Esophagus (tissue), 2 donors: Measurements from ENCODE around the gene OR10A4. TPM values are rescaled to one million over a fixed set of nuclear protein-coding genes. Genes with fewer than 3 reads are reported as not detected.

ENCODE experiments used
- H3K27ac ChIP-seq, 2 donors: one replicate each; pipeline ENCODE4 v1.5.1; 2013; ENCODE audit warnings: low read depth in 2 of 2, mild to moderate bottlenecking in 2 of 2, inconsistent platforms in 1 of 2, low read length in 1 of 2, moderate library complexity in 1 of 2
- H3K27me3 ChIP-seq, 2 donors: one replicate each; pipeline ENCODE4 v1.6.1; 2013; ENCODE audit warnings: low read length in 2 of 2, control low read depth in 1 of 2, mild to moderate bottlenecking in 1 of 2; ENCODE audit not compliant: insufficient read depth in 2 of 2, control insufficient read depth in 1 of 2
- H3K36me3 ChIP-seq, 2 donors: one replicate each; pipeline ENCODE4 v1.6.1; 2013; ENCODE audit warnings: low read length in 1 of 2; ENCODE audit not compliant: control insufficient read depth in 2 of 2, insufficient read depth in 2 of 2
- H3K4me1 ChIP-seq, 2 donors: one replicate each; pipeline ENCODE4 v1.6.1; 2013; ENCODE audit warnings: low read length in 1 of 2; ENCODE audit not compliant: control insufficient read depth in 2 of 2, insufficient read depth in 2 of 2
- H3K4me3 ChIP-seq, 2 donors: one replicate each; pipeline ENCODE4 v1.5.1; 2013; ENCODE audit warnings: low read length in 2 of 2, mild to moderate bottlenecking in 2 of 2, low read depth in 1 of 2, moderate library complexity in 1 of 2
- H3K9me3 ChIP-seq, 2 donors: one replicate each; pipeline ENCODE4 v1.6.1; 2013; ENCODE audit warnings: mild to moderate bottlenecking in 2 of 2, low read depth in 1 of 2, low read length in 1 of 2, moderate library complexity in 1 of 2; ENCODE audit not compliant: control insufficient read depth in 2 of 2, insufficient read depth in 1 of 2
- WGBS, 2 donors: extraction: QIAGEN DNeasy Blood & Tissue Kit; methylation state at CpG; one replicate each; pipeline ENCODE4 v1.1.7; 2013; 5-methylcytosine and 5-hydroxymethylcytosine counted together
- polyA plus RNA-seq, 2 donors: library from polyadenylated mRNA; stranded (reverse); fragments of 200-250 nt; gene quantifications; one replicate each; pipeline ENCODE4 v1.2.3, GENCODE V29; 2013
- donor health status: healthy with polysubstance abuse.
- donor health status: Bipolar disorder and iron deficiency.

OR10A4 gene
- polyA plus RNA-seq, 2 donors = not detected

- Histone ChIP-seq H3K36me3 (no peaks in the 10 kb centered on the region), H3K27me3 (no peaks in the 10 kb centered on the region), H3K27ac (no peak within 1 kb of the TSS), H3K4me1 (no peaks in the 10 kb centered on the region), H3K9me3 (no peaks in the 10 kb centered on the region), H3K4me3 (no peak within 1 kb of the TSS)
- 92 to 100% methylated on average over 1 of the region's 1 CpG for WGBS, 2 donors
These were observed 44.3 kb downstream of the OR10A4 start, which contains the start of gene OR2D3 for GRCh38 chr11:6920702-6921101. TSS of gene OR2D3 (plus strand) at chr11:6921002. CDS start at chr11:6921002, 0 bp downstream.

- no peak overlapping the region for H3K4me3 ChIP-seq
- H3K27ac ChIP-seq = no peak overlapping the region
- H3K4me1 ChIP-seq = peaks cover 0 to 6% of the 10 kb centered on the region in 2 donors
- no peaks in the 10 kb centered on the region for H3K9me3 ChIP-seq
- H3K36me3 ChIP-seq = no peaks in the 10 kb centered on the region
- H3K27me3 ChIP-seq = no peaks in the 10 kb centered on the region
These were observed 48.7 kb downstream of the OR10A4 start for GRCh38 chr11:6925007-6925577.

- 59 to 63% methylated on average over 2 of the region's 2 CpGs for WGBS, 2 donors
- Histone ChIP-seq H3K9me3 (no peaks in the 10 kb centered on the region), H3K4me3 (peak overlapping the region; percentile 64 to 76), H3K4me1 (peaks cover 0 to 6% of the 10 kb centered on the region in 2 donors), H3K27ac (no peak overlapping the region), H3K27me3 (no peaks in the 10 kb centered on the region), H3K36me3 (no peaks in the 10 kb centered on the region)
These were observed 49.3 kb downstream of the OR10A4 start for GRCh38 chr11:6925636-6926207.

- 2% methylated on average over 61 of the region's 61 CpGs for WGBS, 2 donors
- no peaks in the 10 kb centered on the region for H3K9me3 ChIP-seq
- H3K27ac ChIP-seq = peak within 1 kb of the TSS in 1 of 2 donors; percentile 37
- peak within 1 kb of the TSS; percentile 64 to 76 for H3K4me3 ChIP-seq
- H3K4me1 ChIP-seq = peaks cover 0 to 6% of the 10 kb centered on the region in 2 donors
- H3K27me3 ChIP-seq = no peaks in the 10 kb centered on the region
- H3K36me3 ChIP-seq = no peaks in the 10 kb centered on the region
These were observed 50.0 kb downstream of the OR10A4 start, which contains the start of gene ZNF215 for GRCh38 chr11:6926208-6927029. TSS of gene ZNF215 (plus strand) at chr11:6926426. CDS start at chr11:6932273, 5,847 bp downstream.

DNA sequence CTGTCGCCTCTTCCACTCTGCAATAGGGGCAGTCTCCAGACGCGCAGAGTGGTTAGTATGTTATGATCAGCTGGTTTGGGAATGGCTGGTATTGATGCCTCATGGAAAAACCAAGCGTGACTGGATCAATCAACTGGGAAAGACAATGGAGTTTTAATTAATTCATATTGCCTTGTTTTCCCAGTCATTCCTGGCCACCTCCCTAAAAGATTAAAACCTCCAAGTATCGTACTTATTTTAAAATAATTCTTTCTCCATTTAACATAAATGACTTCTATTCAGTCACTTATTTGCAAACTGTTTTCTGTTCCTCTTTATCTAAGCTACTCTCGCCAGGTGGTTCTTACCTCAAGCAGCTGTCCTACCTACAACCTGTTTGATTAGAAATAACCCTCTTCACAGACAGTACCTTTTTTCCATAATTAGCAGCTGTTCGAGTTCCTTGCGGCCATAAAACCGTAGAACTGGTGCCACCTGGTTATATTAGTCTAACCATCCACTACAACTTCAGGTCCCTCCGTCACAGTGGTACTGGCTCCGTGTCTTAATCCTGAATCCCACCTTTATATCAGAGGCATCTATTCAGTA lies 50.7 kb downstream of the OR10A4 start:
- Histone ChIP-seq H3K36me3 (no peaks in the 10 kb centered on the region), H3K27ac (no peak overlapping the region), H3K27me3 (no peaks in the 10 kb centered on the region), H3K9me3 (no peaks in the 10 kb centered on the region), H3K4me1 (peaks cover 0 to 6% of the 10 kb centered on the region in 2 donors), H3K4me3 (peak overlapping the region; percentile 64 to 76)
- 9 to 12% methylated on average over 11 of the region's 11 CpGs for WGBS, 2 donors

Other genes with a start within 250 kb of the OR10A4 start
- gene DCHS1, start 220.8 kb upstream of the OR10A4 start, polyA plus RNA-seq = 1 to 10 TPM; 1.7 to 2.0 TPM
- gene MRPL17, start 193.3 kb upstream of the OR10A4 start, polyA plus RNA-seq = 10 to 100 TPM; 43.4 to 49.2 TPM
- under 1 TPM in 1 of 2 donors, not detected in 1; 0.04 TPM for gene OR2AG2, start 104.6 kb upstream of the OR10A4 start, polyA plus RNA-seq
- gene OR2AG1, start 93.6 kb upstream of the OR10A4 start, polyA plus RNA-seq = not detected
- not detected for gene OR6A2, start 76.9 kb upstream of the OR10A4 start, polyA plus RNA-seq
- gene OR10A5, start 30.9 kb upstream of the OR10A4 start, polyA plus RNA-seq = not detected
- not detected for gene OR10A2, start 13.6 kb upstream of the OR10A4 start, polyA plus RNA-seq
- gene OR2D2, start 15.9 kb downstream of the OR10A4 start, polyA plus RNA-seq = not detected
- not detected for gene OR2D3, start 44.4 kb downstream of the OR10A4 start, polyA plus RNA-seq
- under 1 TPM; 0.61 to 0.77 TPM for gene ZNF215, start 49.8 kb downstream of the OR10A4 start, polyA plus RNA-seq
- under 1 TPM; 0.45 to 0.46 TPM for gene ZNF214, start 143.7 kb downstream of the OR10A4 start, polyA plus RNA-seq
- under 1 TPM in 1 of 2 donors, not detected in 1; 0.01 TPM for gene NLRP14, start 143.9 kb downstream of the OR10A4 start, polyA plus RNA-seq
- gene RBMXL2, start 212.4 kb downstream of the OR10A4 start, polyA plus RNA-seq = not detected